ENCODE data around the gene OGFRL1.

Gene OGFRL1

GRCh38 chr6:71336901-71337300 is 48.3 kb downstream of the OGFRL1 start:
- DNase-seq = peak; percentile 14

- DNase-seq = no peak
Measured at GRCh38 chr6:71338540-71339316, 50.1 kb downstream of the OGFRL1 start.

- no peak for DNase-seq
Measured at GRCh38 chr6:71342772-71343171, 54.2 kb downstream of the OGFRL1 start.

- DNase-seq = no peak
Measured at GRCh38 chr6:71345476-71346333, 57.1 kb downstream of the OGFRL1 start.

- DNase-seq = no peak
Measured at GRCh38 chr6:71346334-71346694, 57.7 kb downstream of the OGFRL1 start.

GRCh38 chr6:71347119-71347518 is 58.5 kb downstream of the OGFRL1 start:
- DNase-seq = no peak

- DNase-seq = peak; percentile 51
Measured at GRCh38 chr6:71349395-71349794, 60.8 kb downstream of the OGFRL1 start.

- DNase-seq = no peak
Measured at GRCh38 chr6:71349976-71350615, 61.5 kb downstream of the OGFRL1 start.

GRCh38 chr6:71351190-71351589 is 62.6 kb downstream of the OGFRL1 start:
- DNase-seq = no peak
